SK-N-MC (cell line): ENCODE measurements around the gene PVR.

Experiments
- EZH2 ChIP-seq: fragments of 200-600 bp; sonication (generic); IDR thresholded peaks from one replicate; pipeline ENCODE4 v1.6.1; 2017; ENCODE audit warnings: antibody characterized with exemption
- FOXP2 ChIP-seq: optimal IDR thresholded peaks from 2 replicates; pipeline ENCODE3; 2011; ENCODE audit warnings: mild to moderate bottlenecking, moderate library complexity; ENCODE audit not compliant: insufficient read depth; ENCODE audit errors: extremely low read length, control extremely low read depth
- POLR2AphosphoS5 ChIP-seq: IDR thresholded peaks from 2 replicates; pipeline ENCODE4 v1.6.1; 2012; ENCODE audit warnings: mild to moderate bottlenecking, low read depth, low read length, borderline replicate concordance

GRCh38 chr19:44608391-44608821 is 35.3 kb upstream of the PVR start:
- TF ChIP-seq EZH2 (no peak), POLR2AphosphoS5 (no peak; the same call in 1 of the 2 replicates), FOXP2 (no peak)
